ENCODE measurements around the gene TRABD2A. TPM values are rescaled to one million over a fixed set of nuclear protein-coding genes. Genes with fewer than 3 reads are reported as not detected.

The TRABD2A gene
- total RNA-seq, 1 experiment from 2014 or later, result 1.7 TPM

DNA sequence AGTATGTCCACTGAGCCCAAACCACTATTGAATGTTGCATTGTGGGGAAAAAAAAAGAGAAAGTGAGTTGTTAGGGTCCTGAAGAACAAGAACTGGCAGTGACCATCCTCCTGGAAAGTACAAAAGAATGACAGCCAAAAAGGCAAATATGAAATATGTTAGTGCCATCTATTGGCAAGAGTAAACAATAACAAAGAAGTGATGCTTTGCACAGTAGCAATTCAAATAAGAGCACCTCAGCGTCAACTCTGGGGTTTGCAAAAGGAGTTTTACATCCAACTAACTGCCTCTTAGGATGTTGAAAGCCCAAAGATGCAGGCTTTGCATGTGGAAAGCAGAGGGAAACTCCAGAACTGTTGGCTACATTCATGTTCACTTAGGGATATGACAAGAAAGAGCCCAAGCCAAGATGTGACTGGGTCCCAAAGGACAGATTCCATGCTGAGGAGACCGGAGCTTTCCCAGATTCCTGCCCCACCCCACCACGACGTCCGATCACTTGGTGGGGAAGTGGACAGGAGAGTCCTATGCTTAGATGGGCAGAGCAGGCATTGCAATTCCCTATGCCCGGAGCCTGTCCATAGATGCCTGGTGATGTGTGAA lies 15.6 kb downstream of the TRABD2A start:
- H3K79me1 ChIP-seq (ENCODE audit: insufficient read depth, low read depth, low read length, poor library complexity, severe bottlenecking), result no peaks in the 10 kb centered on the region
- H2BK15ac ChIP-seq (ENCODE audit: low read depth, low read length), result no peak overlapping the region
- Mint-ChIP-seq H3K36me3 (ENCODE audit: insufficient read depth in 1 of 3, low read depth in 3 of 3) (no peaks in the 10 kb centered on the region; a peak in 1 of 7 replicates), H3K9me3 (peaks cover 0 to 2% of the 10 kb centered on the region in 2 experiments; a peak in 1 of 5 replicates), H3K27ac (no peak overlapping the region), H3K4me3 (no peak overlapping the region), H3K27me3 (ENCODE audit: low read depth) (peaks cover 60% of the 10 kb centered on the region), H3K4me1 (peaks cover 15% of the 10 kb centered on the region in 2 experiments)
- no peak overlapping the region for H2AFZ ChIP-seq (ENCODE audit: low read length)
- no peak overlapping the region for H3K4me2 ChIP-seq (ENCODE audit: insufficient read depth, insufficient read length, low read length)
- H3K4ac ChIP-seq (ENCODE audit: low read depth, low read length), result no peak overlapping the region
- no peak for DNase-seq
- no peak overlapping the region for H2BK5ac ChIP-seq (ENCODE audit: insufficient read length, low read length)
- no peak overlapping the region for H2BK120ac ChIP-seq (ENCODE audit: low read depth, low read length, poor library complexity, severe bottlenecking)
- no peak overlapping the region for H2BK12ac ChIP-seq (ENCODE audit: insufficient read length, low read depth, low read length)
- H3K9ac ChIP-seq (ENCODE audit: extremely low read depth, insufficient read length, low read length), result no peak overlapping the region
- H3K27me3 ChIP-seq (ENCODE audit: insufficient read depth, low read length), result no peaks in the 10 kb centered on the region
- no peak overlapping the region for H2BK20ac ChIP-seq (ENCODE audit: low read depth, low read length, poor library complexity, severe bottlenecking)
- H3K14ac ChIP-seq (ENCODE audit: insufficient read depth, low read length), result no peak overlapping the region
- H3K23ac ChIP-seq (ENCODE audit: insufficient read length, low read depth, low read length), result no peak overlapping the region
- no peak overlapping the region for H4K91ac ChIP-seq (ENCODE audit: insufficient read length, low read depth, low read length)
- TF ChIP-seq, protein P1, sequence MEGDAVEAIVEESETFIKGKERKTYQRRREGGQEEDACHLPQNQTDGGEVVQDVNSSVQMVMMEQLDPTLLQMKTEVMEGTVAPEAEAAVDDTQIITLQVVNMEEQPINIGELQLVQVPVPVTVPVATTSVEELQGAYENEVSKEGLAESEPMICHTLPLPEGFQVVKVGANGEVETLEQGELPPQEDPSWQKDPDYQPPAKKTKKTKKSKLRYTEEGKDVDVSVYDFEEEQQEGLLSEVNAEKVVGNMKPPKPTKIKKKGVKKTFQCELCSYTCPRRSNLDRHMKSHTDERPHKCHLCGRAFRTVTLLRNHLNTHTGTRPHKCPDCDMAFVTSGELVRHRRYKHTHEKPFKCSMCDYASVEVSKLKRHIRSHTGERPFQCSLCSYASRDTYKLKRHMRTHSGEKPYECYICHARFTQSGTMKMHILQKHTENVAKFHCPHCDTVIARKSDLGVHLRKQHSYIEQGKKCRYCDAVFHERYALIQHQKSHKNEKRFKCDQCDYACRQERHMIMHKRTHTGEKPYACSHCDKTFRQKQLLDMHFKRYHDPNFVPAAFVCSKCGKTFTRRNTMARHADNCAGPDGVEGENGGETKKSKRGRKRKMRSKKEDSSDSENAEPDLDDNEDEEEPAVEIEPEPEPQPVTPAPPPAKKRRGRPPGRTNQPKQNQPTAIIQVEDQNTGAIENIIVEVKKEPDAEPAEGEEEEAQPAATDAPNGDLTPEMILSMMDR (conservative IDR thresholded peaks at IDR 0.05), result no peak; the same call in 2 of the 3 replicates
- no CpG with 5 or more reads among the region's 6 CpGs for WGBS (ENCODE audit: extremely low coverage, insufficient read length, low lambda C conversion rate)
- H3K56ac ChIP-seq (ENCODE audit: insufficient read length, low read depth, low read length), result no peak overlapping the region
- no peaks in the 10 kb centered on the region for H3K4me1 ChIP-seq (ENCODE audit: insufficient read depth, low read length)
- H3T11ph ChIP-seq (ENCODE audit: low read length), result no peak overlapping the region
- no peak overlapping the region for H2AK5ac ChIP-seq (ENCODE audit: insufficient read length, low read length)
- H4K5ac ChIP-seq (ENCODE audit: insufficient read length, low read depth, low read length), result no peak overlapping the region
- no peaks in the 10 kb centered on the region for H3K9me3 ChIP-seq (ENCODE audit: control insufficient read depth, low read depth, low read length)
- no peak overlapping the region for H3K18ac ChIP-seq (ENCODE audit: insufficient read length, low read depth, low read length)
- no peaks in the 10 kb centered on the region for H4K20me1 ChIP-seq (ENCODE audit: control insufficient read depth, insufficient read depth, insufficient read length)
- H3K23me2 ChIP-seq (ENCODE audit: insufficient read length, low read depth, low read length, poor library complexity, severe bottlenecking), result no peaks in the 10 kb centered on the region
- H4K8ac ChIP-seq (replicated peaks; ENCODE audit: insufficient read length, low read depth, low read length), result no peak overlapping the region
- H3K79me2 ChIP-seq (ENCODE audit: insufficient read depth, low read length), result no peaks in the 10 kb centered on the region
- H3K27ac ChIP-seq (ENCODE audit: insufficient read length, low read depth, low read length), result no peak overlapping the region
